Trophoblast cell (in vitro differentiated cells and primary cell): Measurements from ENCODE around the gene SMC3.
"Not testable (repeated sequence)": the region's sequence is repeated elsewhere in the genome, so short reads cannot be mapped to it uniquely, and the experiment has no call there.

ENCODE experiments used
- DNase-seq, 2 donors: peaks; one replicate each; pipeline ENCODE4 v3.0.0-alpha.2; 2016
- H2AFZ ChIP-seq: 2 replicates; pipeline ENCODE4 v1.6.1; 2013; ENCODE audit warnings: low read length, moderate library complexity, mild to moderate bottlenecking; ENCODE audit not compliant: insufficient read depth, poor library complexity
- H2AK5ac ChIP-seq: 2 replicates; pipeline ENCODE4 v1.6.1; 2013; ENCODE audit warnings: mild to moderate bottlenecking, low read length
- H2BK120ac ChIP-seq: 2 replicates; pipeline ENCODE4 v1.6.1; 2013; ENCODE audit warnings: low read length, mild to moderate bottlenecking, moderate library complexity; ENCODE audit not compliant: insufficient read depth, poor library complexity
- H2BK12ac ChIP-seq: 2 replicates; pipeline ENCODE4 v1.6.1; 2013; ENCODE audit warnings: mild to moderate bottlenecking, low read length, moderate library complexity
- H2BK5ac ChIP-seq: 2 replicates; pipeline ENCODE4 v1.6.1; 2013; ENCODE audit warnings: low read length, low read depth, moderate library complexity, mild to moderate bottlenecking; ENCODE audit not compliant: poor library complexity
- H3K14ac ChIP-seq: 2 replicates; pipeline ENCODE4 v1.6.1; 2013; ENCODE audit warnings: mild to moderate bottlenecking, low read length
- H3K18ac ChIP-seq: 2 replicates; pipeline ENCODE4 v1.6.1; 2013; ENCODE audit warnings: mild to moderate bottlenecking, low read length
- H3K23ac ChIP-seq: 2 replicates; pipeline ENCODE4 v1.6.1; 2013; ENCODE audit warnings: low read length
- H3K27ac ChIP-seq: 2 replicates; pipeline ENCODE4 v1.5.1; 2013; ENCODE audit warnings: low read depth, mild to moderate bottlenecking, inconsistent platforms, low read length, moderate library complexity
- H3K27me3 ChIP-seq: 2 replicates; pipeline ENCODE4 v1.6.1; 2013; ENCODE audit warnings: inconsistent platforms, mild to moderate bottlenecking, low read length, moderate library complexity; ENCODE audit not compliant: insufficient read depth
- H3K36me3 ChIP-seq, 2 experiments: 1 replicate in 1 of 2; 2 replicates in 1 of 2; pipeline ENCODE4 v1.6.1; 2013; ENCODE audit warnings: low read length in 2 of 2, mild to moderate bottlenecking in 2 of 2, moderate library complexity in 1 of 2; ENCODE audit not compliant: insufficient read depth in 2 of 2, control insufficient read depth in 1 of 2
- H3K4ac ChIP-seq: 2 replicates; pipeline ENCODE4 v1.6.1; 2013; ENCODE audit warnings: low read depth, mild to moderate bottlenecking, low read length, moderate library complexity
- H3K4me1 ChIP-seq, 2 experiments: 1 replicate in 1 of 2; 2 replicates in 1 of 2; pipeline ENCODE4 v1.6.1; 2013; ENCODE audit warnings: low read length in 2 of 2, mild to moderate bottlenecking in 2 of 2, moderate library complexity in 1 of 2; ENCODE audit not compliant: insufficient read depth in 2 of 2, control insufficient read depth in 1 of 2
- H3K4me2 ChIP-seq: 2 replicates; pipeline ENCODE4 v1.6.1; 2013; ENCODE audit warnings: inconsistent platforms, mild to moderate bottlenecking, low read length, moderate library complexity
- H3K4me3 ChIP-seq: 2 replicates; pipeline ENCODE4 v1.5.1; 2013; ENCODE audit warnings: mild to moderate bottlenecking, low read depth, low read length, inconsistent platforms
- H3K79me1 ChIP-seq: one replicate; pipeline ENCODE4 v1.6.1; 2013; ENCODE audit warnings: low read length
- H3K79me2 ChIP-seq: 2 replicates; pipeline ENCODE4 v1.6.1; 2013; ENCODE audit warnings: low read length, mild to moderate bottlenecking; ENCODE audit not compliant: control insufficient read depth, insufficient read depth, poor library complexity
- H3K9ac ChIP-seq: 2 replicates; pipeline ENCODE4 v1.6.1; 2013; ENCODE audit warnings: mild to moderate bottlenecking, low read length
- H3K9me3 ChIP-seq: 2 replicates; pipeline ENCODE4 v1.6.1; 2013; ENCODE audit warnings: low read depth, mild to moderate bottlenecking, control low read depth, inconsistent platforms, low read length; ENCODE audit not compliant: insufficient read depth
- H4K12ac ChIP-seq: 2 replicates; pipeline ENCODE4 v1.6.1; 2013; ENCODE audit warnings: low read depth, mild to moderate bottlenecking, low read length, moderate library complexity
- H4K8ac ChIP-seq: 2 replicates; pipeline ENCODE4 v1.6.1; 2013; ENCODE audit warnings: low read depth, mild to moderate bottlenecking, low read length, moderate library complexity
- H4K91ac ChIP-seq: one replicate; pipeline ENCODE4 v1.6.1; 2013; ENCODE audit warnings: low read depth, mild to moderate bottlenecking, low read length, moderate library complexity
- WGBS: extraction: QIAGEN DNeasy Blood & Tissue Kit; methylation state at CpG from one replicate; pipeline ENCODE4 v1.1.7; 2013; ENCODE audit warnings: missing lambda C conversion rate; ENCODE audit not compliant: insufficient read length, insufficient coverage; ENCODE audit errors: extremely low coverage; 5-methylcytosine and 5-hydroxymethylcytosine counted together

Gene SMC3

GRCh38 chr10:110610308-110610774, 42.8 kb downstream of the SMC3 start:
- Histone ChIP-seq H2BK12ac (no peak overlapping the region), H2BK5ac (no peak overlapping the region), H3K4me2 (no peak overlapping the region), H3K14ac (no peak overlapping the region), H3K27ac (no peak overlapping the region), H3K18ac (no peak overlapping the region), H3K27me3 (no peaks in the 10 kb centered on the region), H3K79me1 (no peaks in the 10 kb centered on the region), H2AK5ac (no peak overlapping the region), H3K4me3 (no peak overlapping the region), H2BK120ac (no peak overlapping the region), H3K23ac (no peak overlapping the region), H3K36me3 (no peaks in the 10 kb centered on the region), H3K79me2 (no peaks in the 10 kb centered on the region), H3K4ac (no peak overlapping the region), H4K8ac (no peak overlapping the region), H4K91ac (no peak overlapping the region), H4K12ac (no peak overlapping the region), H3K9me3 (no peaks in the 10 kb centered on the region), H3K9ac (no peak overlapping the region), H3K4me1 (peaks cover 0 to 1% of the 10 kb centered on the region in 2 experiments), H2AFZ (no peak overlapping the region)
- peak; percentile 80 to 96 for DNase-seq
- WGBS: no CpG with 5 or more reads among the region's 3 CpGs

GRCh38 chr10:110610781-110611180, 43.3 kb downstream of the SMC3 start:
- not testable (repeated sequence) for H2AFZ ChIP-seq, H3K27ac ChIP-seq, H2AK5ac ChIP-seq, H3K9me3 ChIP-seq, H4K8ac ChIP-seq, H3K14ac ChIP-seq, H3K4ac ChIP-seq, H3K4me3 ChIP-seq, DNase-seq, H3K36me3 ChIP-seq, H3K79me2 ChIP-seq, H3K23ac ChIP-seq, H2BK5ac ChIP-seq, H3K4me2 ChIP-seq, H4K91ac ChIP-seq, H3K18ac ChIP-seq, H3K79me1 ChIP-seq, H4K12ac ChIP-seq, H3K27me3 ChIP-seq, H3K9ac ChIP-seq, H2BK120ac ChIP-seq, H3K4me1 ChIP-seq, H2BK12ac ChIP-seq
- no CpG with 5 or more reads among the region's 3 CpGs for WGBS

- WGBS: no CpG with 5 or more reads among the region's 3 CpGs
Measured at GRCh38 chr10:110612087-110612486, 44.6 kb downstream of the SMC3 start.

GRCh38 chr10:110612629-110613028, 45.1 kb downstream of the SMC3 start:
- no peaks in the 10 kb centered on the region for H3K79me2 ChIP-seq
- no peaks in the 10 kb centered on the region for H3K9me3 ChIP-seq
- H3K27me3 ChIP-seq: no peaks in the 10 kb centered on the region
- H2BK120ac ChIP-seq: no peak overlapping the region
- H3K27ac ChIP-seq: no peak overlapping the region
- no peak overlapping the region for H3K9ac ChIP-seq
- H3K4me2 ChIP-seq: no peak overlapping the region
- H2AFZ ChIP-seq: no peak overlapping the region
- H3K4me3 ChIP-seq: no peak overlapping the region
- H3K79me1 ChIP-seq: no peaks in the 10 kb centered on the region
- no CpG with 5 or more reads among the region's 4 CpGs for WGBS
- H2BK5ac ChIP-seq: no peak overlapping the region
- no peak overlapping the region for H3K18ac ChIP-seq
- no peak for DNase-seq
- H4K8ac ChIP-seq: no peak overlapping the region
- no peaks in the 10 kb centered on the region for H3K36me3 ChIP-seq
- H2BK12ac ChIP-seq: no peak overlapping the region
- no peak overlapping the region for H3K4ac ChIP-seq
- no peak overlapping the region for H3K14ac ChIP-seq
- H3K4me1 ChIP-seq: peaks cover 0 to 1% of the 10 kb centered on the region in 2 experiments
- H4K12ac ChIP-seq: no peak overlapping the region
- H3K23ac ChIP-seq: no peak overlapping the region
- H4K91ac ChIP-seq: no peak overlapping the region
- no peak overlapping the region for H2AK5ac ChIP-seq

More at GRCh38 chr10:110612087-110612486, 44.6 kb downstream of the SMC3 start:
- no peak overlapping the region for H3K4me2 ChIP-seq
- H3K9me3 ChIP-seq: no peaks in the 10 kb centered on the region
- H4K91ac ChIP-seq: no peak overlapping the region
- H2BK12ac ChIP-seq: no peak overlapping the region
- H3K27me3 ChIP-seq: no peaks in the 10 kb centered on the region
- H3K27ac ChIP-seq: no peak overlapping the region
- H3K79me2 ChIP-seq: no peaks in the 10 kb centered on the region
- no peak overlapping the region for H2AK5ac ChIP-seq
- H4K8ac ChIP-seq: no peak overlapping the region
- H3K18ac ChIP-seq: no peak overlapping the region
- H2BK120ac ChIP-seq: no peak overlapping the region
- H4K12ac ChIP-seq: no peak overlapping the region
- peaks cover 0 to 1% of the 10 kb centered on the region in 2 experiments for H3K4me1 ChIP-seq
- H3K4me3 ChIP-seq: no peak overlapping the region
- no peak for DNase-seq
- no peak overlapping the region for H3K9ac ChIP-seq
- no peak overlapping the region for H3K14ac ChIP-seq
- no peaks in the 10 kb centered on the region for H3K79me1 ChIP-seq
- H3K4ac ChIP-seq: no peak overlapping the region
- no peaks in the 10 kb centered on the region for H3K36me3 ChIP-seq
- H3K23ac ChIP-seq: no peak overlapping the region
- H2BK5ac ChIP-seq: no peak overlapping the region
- no peak overlapping the region for H2AFZ ChIP-seq
